Endothelial cell (in vitro differentiated cells): ENCODE measurements around the gene MAMDC4. TPM values are rescaled to one million over a fixed set of nuclear protein-coding genes. Genes with fewer than 3 reads are reported as not detected.
"Not testable (repeated sequence)": the region's sequence is repeated elsewhere in the genome, so short reads cannot be mapped to it uniquely, and the experiment has no call there.

ENCODE experiments used
- DNase-seq: peaks from one replicate; pipeline ENCODE4 v3.0.0; 2021; ENCODE audit warnings: low spot score
- H3K27ac Mint-ChIP-seq: one replicate; pipeline ENCODE4 v1.8.0; 2021; ENCODE audit warnings: mixed read lengths, inconsistent platforms; ENCODE audit not compliant: unreplicated experiment
- H3K27me3 Mint-ChIP-seq: one replicate; pipeline ENCODE4 v1.8.0; 2021; ENCODE audit warnings: mild to moderate bottlenecking, moderate library complexity, mixed read lengths, inconsistent platforms; ENCODE audit not compliant: unreplicated experiment
- H3K36me3 Mint-ChIP-seq: one replicate; pipeline ENCODE4 v1.8.0; 2021; ENCODE audit warnings: mild to moderate bottlenecking, low read depth, mixed read lengths, inconsistent platforms; ENCODE audit not compliant: unreplicated experiment
- H3K4me1 Mint-ChIP-seq: one replicate; pipeline ENCODE4 v1.8.0; 2021; ENCODE audit warnings: mild to moderate bottlenecking, mixed read lengths, inconsistent platforms; ENCODE audit not compliant: unreplicated experiment
- H3K4me3 Mint-ChIP-seq: one replicate; pipeline ENCODE4 v1.8.0; 2021; ENCODE audit warnings: mild to moderate bottlenecking, mixed read lengths, inconsistent platforms; ENCODE audit not compliant: unreplicated experiment
- H3K9me3 Mint-ChIP-seq: one replicate; pipeline ENCODE4 v1.8.0; 2021; ENCODE audit warnings: mixed read lengths, inconsistent platforms; ENCODE audit not compliant: unreplicated experiment
- CTCF ChIP-seq: fragments of 200-600 bp; sonication (generic); IDR thresholded peaks from one replicate; pipeline ENCODE4 v1.5.0; 2021; ENCODE audit warnings: antibody characterized with exemption; ENCODE audit not compliant: unreplicated experiment
- total RNA-seq: library from RNA; stranded (reverse); fragmentation: NEBNext Ultra II Directional; extraction: Animal tissue kit (Norgen Biotek cat#: 25700); gene quantifications from one replicate; pipeline ENCODE4 v1.2.1, GENCODE V29; 2021; ENCODE audit not compliant: unreplicated experiment

Gene MAMDC4
- total RNA-seq, 1 donor from 2014 or later: 10.0 TPM

- H3K36me3 Mint-ChIP-seq: peaks cover 23% of the 10 kb centered on the region
- H3K9me3 Mint-ChIP-seq: peaks cover 6% of the 10 kb centered on the region
- H3K27me3 Mint-ChIP-seq: peaks cover 13% of the 10 kb centered on the region
- no peak for TF ChIP-seq CTCF
- peaks cover 6% of the 10 kb centered on the region for H3K4me1 Mint-ChIP-seq
- H3K27ac Mint-ChIP-seq: no peak overlapping the region
- H3K4me3 Mint-ChIP-seq: peak overlapping the region; percentile 51
- DNase-seq: no peak
Measured at GRCh38 chr9:136868644-136869043, 16.5 kb downstream of the MAMDC4 start.

- not testable (repeated sequence) for H3K27ac Mint-ChIP-seq, H3K4me3 Mint-ChIP-seq, H3K9me3 Mint-ChIP-seq
Measured at GRCh38 chr9:136869611-136870010, 17.5 kb downstream of the MAMDC4 start.

GRCh38 chr9:136875155-136875554, 23.0 kb downstream of the MAMDC4 start:
- no peaks in the 10 kb centered on the region for H3K4me1 Mint-ChIP-seq
- H3K36me3 Mint-ChIP-seq: peaks cover 4% of the 10 kb centered on the region
- no peak for TF ChIP-seq CTCF
- no peak overlapping the region for H3K27ac Mint-ChIP-seq
- no peak for DNase-seq
- H3K9me3 Mint-ChIP-seq: no peaks in the 10 kb centered on the region
- no peaks in the 10 kb centered on the region for H3K27me3 Mint-ChIP-seq
- no peak overlapping the region for H3K4me3 Mint-ChIP-seq

More at GRCh38 chr9:136869611-136870010, 17.5 kb downstream of the MAMDC4 start:
- H3K4me1 Mint-ChIP-seq, DNase-seq: not testable (repeated sequence)
- H3K36me3 Mint-ChIP-seq: peaks cover 15% of the 10 kb centered on the region
- peaks cover 11% of the 10 kb centered on the region for H3K27me3 Mint-ChIP-seq

- no peak overlapping the region for H3K4me3 Mint-ChIP-seq
- TF ChIP-seq CTCF: no peak
- no peak overlapping the region for H3K27ac Mint-ChIP-seq
- no peaks in the 10 kb centered on the region for H3K36me3 Mint-ChIP-seq
- no peak for DNase-seq
- peaks cover 2% of the 10 kb centered on the region for H3K27me3 Mint-ChIP-seq
- no peaks in the 10 kb centered on the region for H3K4me1 Mint-ChIP-seq
- H3K9me3 Mint-ChIP-seq: no peaks in the 10 kb centered on the region
Measured at GRCh38 chr9:136876476-136876875, 24.3 kb downstream of the MAMDC4 start.

GRCh38 chr9:136880651-136881050, 28.5 kb downstream of the MAMDC4 start:
- H3K4me1 Mint-ChIP-seq: no peaks in the 10 kb centered on the region
- H3K4me3 Mint-ChIP-seq: no peak overlapping the region
- H3K36me3 Mint-ChIP-seq: no peaks in the 10 kb centered on the region
- peaks cover 2% of the 10 kb centered on the region for H3K27me3 Mint-ChIP-seq
- TF ChIP-seq CTCF: no peak
- DNase-seq: no peak
- H3K9me3 Mint-ChIP-seq: no peaks in the 10 kb centered on the region
- no peak overlapping the region for H3K27ac Mint-ChIP-seq
